DOHH2 (cell line): ENCODE data around the gene TMEM109.

Experiments
- CTCF ChIP-seq: fragments of 200-600 bp; sonication (generic); IDR thresholded peaks from one replicate; pipeline ENCODE4 v1.5.1; 2014; ENCODE audit warnings: antibody characterized with exemption, mild to moderate bottlenecking, low read depth, low read length; ENCODE audit not compliant: poor library complexity, severe bottlenecking
- EZH2phosphoT487 ChIP-seq: fragments of 200-600 bp; sonication (generic); IDR thresholded peaks from 2 replicates; pipeline ENCODE4 v1.6.1; 2017; ENCODE audit warnings: borderline replicate concordance, mild to moderate bottlenecking, antibody characterized with exemption, low read length, moderate library complexity, mixed read lengths

- TF ChIP-seq CTCF, result no peak
- no peak for TF ChIP-seq EZH2phosphoT487
Observed at GRCh38 chr11:60890696-60891095, 23.3 kb upstream of the TMEM109 start.
